Liver (tissue), 3 donors: ENCODE measurements around the gene LSM14B.

ENCODE experiments used
- CTCF ChIP-seq: fragments of 150-350 bp; IDR thresholded peaks from 2 replicates; pipeline ENCODE4 v1.5.1; 2017; ENCODE audit warnings: improper control_type of control experiment, low read depth, low read length; ENCODE audit not compliant: missing input control
- HNF4G ChIP-seq: IDR thresholded peaks from 2 replicates; pipeline ENCODE4 v1.6.1; 2016; ENCODE audit warnings: antibody characterized with exemption
- RAD21 ChIP-seq, 2 donors: IDR thresholded peaks; 2 replicates each; pipeline ENCODE4 v1.6.1; 2016; ENCODE audit warnings: antibody characterized with exemption in 2 of 2, mild to moderate bottlenecking in 2 of 2
- REST ChIP-seq: IDR thresholded peaks from 2 replicates; pipeline ENCODE4 v1.6.1; 2016; ENCODE audit warnings: antibody characterized with exemption, mild to moderate bottlenecking
- SP1 ChIP-seq: IDR thresholded peaks from 2 replicates; pipeline ENCODE4 v1.6.1; 2018; ENCODE audit warnings: antibody characterized with exemption, mild to moderate bottlenecking
- ZBTB33 ChIP-seq: IDR thresholded peaks from 2 replicates; pipeline ENCODE4 v1.6.1; 2016; ENCODE audit warnings: antibody characterized with exemption
- donor health status: healthy.
- donor health status: healthy.

GRCh38 chr20:62088258-62089127, 33.8 kb upstream of the LSM14B start:
- TF ChIP-seq REST (no peak), CTCF (no peak), ZBTB33 (no peak), SP1 (no peak), HNF4G (no peak), RAD21 (IDR thresholded peaks at IDR 0.05) (no peak)
